Activated CD4-positive, alpha-beta T cell treated with anti-CD3 and anti-CD28 coated beads for 1 hour (primary cell): Measurements from ENCODE around the gene PPP2R5B.
"Not testable (repeated sequence)": the region's sequence is repeated elsewhere in the genome, so short reads cannot be mapped to it uniquely, and the experiment has no call there.

Experiments
- DNase-seq: peaks from one replicate; pipeline ENCODE4 v3.0.0-alpha.2; 2020

The PPP2R5B gene

DNA sequence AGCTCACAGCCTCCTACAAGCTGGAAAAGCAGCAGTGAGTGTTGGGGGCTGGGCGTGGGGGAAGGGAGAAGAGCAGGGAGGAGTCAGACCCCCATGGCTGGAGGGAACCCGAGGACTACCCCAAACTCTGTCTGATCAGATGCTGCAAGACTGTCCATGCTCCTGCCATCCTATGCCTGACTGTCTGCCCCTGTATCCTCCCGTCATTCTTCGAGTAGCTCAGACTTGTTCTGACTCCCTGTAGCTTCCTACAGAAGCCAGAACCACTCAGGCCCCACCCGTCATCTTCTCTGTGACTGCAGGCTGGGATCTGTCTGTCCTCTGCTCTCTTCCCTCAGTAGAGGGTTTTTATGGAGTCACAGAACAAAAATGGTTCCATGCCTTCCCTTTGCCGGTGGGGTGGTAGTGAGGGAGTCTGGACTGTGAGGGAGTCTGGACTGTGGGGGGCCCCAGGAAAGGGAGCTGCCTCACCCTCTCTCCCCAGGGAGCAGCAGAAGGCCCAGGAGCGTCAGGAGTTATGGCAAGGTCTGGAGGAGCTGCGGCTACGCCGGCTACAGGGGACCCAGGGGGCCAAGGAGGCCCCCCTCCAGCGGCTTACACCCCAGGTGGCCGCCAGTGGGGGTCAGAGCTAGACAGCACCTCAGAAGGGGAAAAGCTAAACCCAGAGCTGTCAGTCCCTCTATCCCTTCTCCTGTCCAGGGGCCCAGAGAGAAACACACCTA is 8.9 kb downstream of the PPP2R5B start:
- DNase-seq = no peak

DNA sequence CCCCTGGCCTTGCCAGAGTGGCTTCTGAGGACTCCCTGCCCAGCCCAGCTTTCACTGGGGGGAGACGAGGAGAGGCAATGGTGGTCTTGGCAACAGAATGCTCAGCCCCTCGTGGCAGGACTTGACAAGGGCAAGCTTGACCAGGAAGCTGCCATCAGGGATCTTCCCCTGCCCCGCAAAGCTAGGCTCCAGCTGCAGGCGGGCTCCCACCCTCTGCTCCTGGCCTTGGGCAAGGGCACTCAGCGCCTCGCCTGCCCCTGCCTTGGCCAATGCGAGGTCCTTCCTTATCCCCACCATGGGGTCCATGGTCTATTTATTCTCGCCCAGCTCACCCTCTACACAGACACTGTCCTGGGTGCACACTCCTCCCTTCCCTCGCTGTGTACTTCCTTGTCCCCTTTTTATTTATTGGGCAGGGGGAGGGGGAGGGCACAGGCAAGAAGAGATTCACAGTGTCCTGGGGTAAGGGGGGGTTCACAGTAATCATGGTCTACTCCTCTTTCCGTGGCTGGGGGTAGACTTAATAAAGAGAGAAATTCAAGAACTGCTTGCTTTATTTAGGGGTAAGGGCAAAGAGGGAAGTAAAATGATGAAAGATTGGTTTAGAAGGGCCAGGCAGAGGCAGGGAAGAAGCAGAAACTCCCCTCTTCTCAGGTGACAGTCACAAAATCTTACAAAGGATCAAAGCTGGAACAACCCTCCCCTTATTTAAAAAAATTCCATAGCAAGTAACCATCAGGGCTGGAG is 9.6 kb downstream of the PPP2R5B start:
- DNase-seq = no peak

DNA sequence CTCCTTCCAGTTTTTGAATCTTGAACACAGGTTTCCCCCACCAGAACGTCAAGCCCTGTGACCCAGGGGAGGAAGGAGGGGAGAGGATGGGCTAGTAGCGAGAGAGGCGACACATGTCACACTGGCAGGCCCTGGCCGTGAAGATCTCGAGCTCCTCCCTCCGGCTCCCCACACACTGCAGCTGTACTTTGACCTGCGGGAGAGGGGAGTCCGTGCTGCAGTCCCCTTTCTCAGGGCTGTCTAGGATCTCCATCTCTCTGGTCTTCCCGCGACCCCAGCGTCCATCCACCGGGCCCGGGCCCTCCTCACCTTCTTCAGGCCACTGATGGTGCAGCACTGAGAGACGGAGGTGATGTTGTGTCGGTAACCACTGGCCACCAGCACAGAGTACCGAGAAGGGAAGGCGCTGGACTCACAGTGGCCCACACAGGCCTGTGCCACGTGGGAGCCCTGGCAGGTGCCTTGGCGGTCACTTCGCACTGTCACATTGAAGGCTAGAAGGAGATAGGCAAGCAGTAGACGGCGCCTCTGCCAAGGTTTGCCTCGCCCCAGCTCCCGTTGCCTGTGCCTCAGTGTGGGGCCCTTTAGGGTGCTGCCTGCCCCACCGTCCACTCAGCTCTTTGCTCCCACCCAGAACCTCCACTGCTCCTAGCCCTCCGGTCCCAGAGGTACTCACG is 10.3 kb downstream of the PPP2R5B start:
- no peak for DNase-seq

DNA sequence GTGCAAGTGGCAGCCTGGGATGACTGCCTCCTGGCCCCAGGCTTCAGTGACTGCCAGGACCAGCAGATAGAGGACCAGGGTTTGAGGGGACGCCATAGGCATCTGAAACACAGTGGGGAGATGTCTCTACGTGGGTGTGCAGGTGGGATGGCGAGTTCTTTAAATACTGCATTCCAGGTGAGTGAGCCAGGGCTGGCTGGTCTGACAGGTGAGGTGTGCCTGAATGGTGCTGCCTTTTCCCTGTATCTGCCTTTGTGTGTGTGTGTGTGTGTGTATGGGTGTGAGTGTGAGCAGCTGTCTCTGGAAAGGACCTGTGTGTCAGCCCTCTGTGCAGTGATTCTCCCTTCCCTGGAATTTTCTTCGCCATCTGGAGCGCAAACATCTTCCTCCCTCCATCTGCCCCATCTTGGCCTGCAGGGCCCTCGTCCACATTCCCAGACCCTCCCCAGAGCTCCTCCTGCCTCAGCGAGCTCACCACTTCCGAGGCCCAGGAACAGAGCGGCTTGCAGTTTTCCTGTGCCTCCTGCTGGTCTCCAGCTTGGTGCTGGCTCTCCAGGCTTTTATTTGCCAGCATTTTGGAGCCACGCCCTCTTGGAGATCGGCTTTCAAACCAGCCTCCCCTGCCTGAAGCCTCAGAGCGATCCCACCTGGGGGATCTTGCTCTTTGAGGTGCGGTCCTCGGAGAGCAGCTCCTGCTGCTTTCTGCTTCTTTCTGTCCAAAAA is 11.0 kb downstream of the PPP2R5B start, which contains the start of gene GPHA2:
TSS of gene GPHA2 (minus strand) at position 535 of the 723 bp plus-strand sequence. CDS start at position 102, 433 bp downstream.
- DNase-seq = no peak

DNA sequence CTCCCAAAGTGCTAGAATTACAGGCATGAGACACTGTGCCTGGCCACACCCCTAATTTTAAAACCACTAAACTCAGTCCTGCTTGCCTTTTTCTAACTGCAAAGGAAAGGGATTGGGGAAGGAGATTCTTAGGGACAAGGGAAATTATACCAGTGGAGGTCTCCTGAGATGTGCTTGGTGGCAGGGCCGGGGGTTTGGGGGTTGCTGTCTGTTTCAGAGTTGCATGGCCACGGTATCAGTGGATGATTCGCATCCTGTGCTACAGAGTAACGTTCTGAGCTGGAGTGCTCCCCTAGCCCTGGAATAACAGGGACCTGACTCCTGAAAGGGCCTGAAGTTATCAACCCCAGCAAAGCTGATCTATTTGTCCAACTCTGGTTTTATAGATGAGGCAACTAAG is 12.1 kb downstream of the PPP2R5B start:
- no peak for DNase-seq

DNA sequence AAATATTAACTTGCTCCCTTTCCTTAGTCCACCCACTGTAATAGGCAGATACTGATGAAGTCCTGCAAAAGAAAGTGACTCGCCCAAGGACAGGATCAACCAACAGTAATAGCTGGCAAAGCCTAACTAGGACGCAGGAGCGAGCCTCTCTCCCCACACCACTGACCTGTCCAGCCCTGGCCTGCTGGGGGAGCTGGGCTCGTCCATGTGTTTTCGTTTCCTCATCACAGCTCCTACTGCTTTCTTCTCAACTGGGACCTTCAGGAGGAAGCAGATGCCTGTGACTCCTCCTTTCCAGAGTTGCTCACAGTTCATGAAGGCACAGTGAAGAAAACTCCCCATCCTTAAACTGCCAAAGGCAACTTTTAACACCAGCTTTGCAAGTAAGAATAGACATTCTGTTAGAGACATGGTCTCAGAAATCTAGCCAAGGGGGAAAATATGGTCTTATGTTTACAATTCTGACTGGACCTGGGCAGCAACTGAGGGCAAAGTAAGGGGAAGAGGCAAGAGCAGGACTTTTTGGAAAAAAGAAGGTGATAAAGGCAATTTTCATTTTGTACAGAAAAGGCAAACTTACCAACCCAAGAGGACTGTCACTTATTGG is 22.8 kb downstream of the PPP2R5B start:
- no peak for DNase-seq

DNA sequence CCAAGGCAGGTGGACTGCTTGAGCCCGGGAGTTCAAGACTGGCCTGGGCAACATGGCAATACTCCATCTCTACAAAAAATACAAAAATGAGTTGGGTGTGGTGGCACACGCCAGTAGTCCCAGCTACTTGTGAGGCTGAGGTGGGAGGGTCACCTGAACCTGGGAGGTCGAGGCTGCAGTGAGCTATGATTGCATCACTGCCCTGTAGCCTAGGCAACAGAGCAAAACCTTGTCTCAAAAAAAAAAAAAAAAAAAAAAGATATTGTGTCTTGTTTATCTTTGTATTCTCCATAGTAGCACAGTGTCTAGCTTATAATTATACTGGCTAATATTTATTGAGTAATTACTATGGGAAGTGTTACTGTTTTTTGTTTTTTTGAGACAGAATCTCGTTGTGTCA is 27.0 kb downstream of the PPP2R5B start:
- no peak for DNase-seq

DNA sequence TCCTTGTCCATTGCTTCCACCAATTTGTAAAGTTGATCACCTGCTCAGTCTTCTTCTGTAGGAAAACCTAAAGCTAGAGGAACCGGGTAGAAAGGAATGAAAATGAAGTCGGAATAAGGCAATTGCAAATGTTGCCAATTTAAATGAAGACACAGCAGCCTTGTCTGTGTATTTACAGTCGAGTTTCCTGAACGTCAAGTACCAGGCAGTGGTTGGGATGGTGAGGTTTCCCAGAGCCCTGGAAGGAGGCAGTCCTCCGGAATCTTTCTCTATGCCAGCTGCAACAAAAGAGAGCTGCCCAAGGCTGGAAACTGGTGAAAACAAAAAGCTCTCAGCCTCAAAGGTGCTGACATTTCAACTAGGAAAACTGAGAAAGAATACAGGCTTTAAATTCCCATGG is 29.7 kb downstream of the PPP2R5B start:
- DNase-seq = no peak

DNA sequence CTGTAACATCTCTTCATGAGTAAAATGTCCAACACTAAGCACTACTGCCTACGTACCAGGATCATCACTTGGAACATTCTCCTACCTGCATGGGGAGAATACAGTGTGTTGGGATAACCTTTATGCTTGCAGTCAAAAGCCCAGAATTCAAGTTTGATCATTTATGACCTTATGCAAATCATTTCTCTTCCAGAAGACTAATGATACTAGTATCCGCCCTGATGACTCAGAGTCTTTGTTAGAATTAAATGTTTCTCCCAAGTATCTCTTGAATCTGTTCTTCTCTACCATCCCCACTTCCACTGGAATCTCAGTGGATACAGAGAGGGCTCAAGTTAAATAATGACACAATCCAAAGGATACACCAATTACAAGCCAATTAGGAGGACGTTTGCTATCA is 35.0 kb downstream of the PPP2R5B start:
- no peak for DNase-seq

DNA sequence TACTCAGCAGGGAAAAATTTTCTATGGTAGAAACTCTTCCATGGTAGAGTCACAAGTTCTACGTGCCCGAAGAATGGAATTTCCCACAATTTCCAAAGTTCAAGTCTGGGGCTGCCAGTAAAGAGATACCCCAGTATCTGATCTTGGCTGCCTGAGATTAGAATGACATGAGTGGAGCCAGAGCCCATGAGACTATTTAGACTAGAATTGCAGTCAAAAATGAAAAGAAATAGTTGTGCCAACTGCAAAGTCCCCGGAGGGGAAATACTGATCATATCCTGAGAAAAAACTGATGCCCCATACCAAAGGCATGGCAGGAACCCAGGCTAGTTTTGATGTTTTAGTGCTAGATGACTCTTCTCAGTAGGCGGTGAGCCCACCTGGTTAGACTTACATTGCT is 36.2 kb downstream of the PPP2R5B start:
- no peak for DNase-seq

DNA sequence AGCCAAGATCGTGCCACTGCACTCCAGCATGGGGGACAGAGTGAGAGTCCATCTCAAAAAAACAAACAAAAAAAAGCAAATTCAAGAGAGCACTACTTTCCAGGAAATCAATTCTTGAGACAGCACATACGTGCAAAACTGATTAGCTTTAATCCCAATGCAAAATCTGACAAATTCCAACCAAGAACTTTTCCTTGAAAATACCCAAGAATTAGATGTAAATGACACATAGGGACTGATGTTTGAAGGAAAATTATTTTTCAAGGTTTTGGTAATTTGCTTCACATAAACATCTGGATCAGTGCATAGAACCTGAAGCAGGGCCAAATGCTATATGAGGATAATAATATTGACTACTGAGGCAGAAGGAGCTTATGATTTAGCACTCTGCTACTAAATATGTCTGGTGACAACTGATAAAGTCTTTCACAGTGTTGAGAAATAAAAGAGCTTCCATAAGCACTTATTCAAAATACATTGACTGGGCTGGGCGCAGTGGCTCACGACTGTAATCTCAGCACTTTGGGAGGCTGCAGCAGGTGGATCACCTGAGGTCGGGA is 38.7 kb downstream of the PPP2R5B start:
- DNase-seq = no peak

DNA sequence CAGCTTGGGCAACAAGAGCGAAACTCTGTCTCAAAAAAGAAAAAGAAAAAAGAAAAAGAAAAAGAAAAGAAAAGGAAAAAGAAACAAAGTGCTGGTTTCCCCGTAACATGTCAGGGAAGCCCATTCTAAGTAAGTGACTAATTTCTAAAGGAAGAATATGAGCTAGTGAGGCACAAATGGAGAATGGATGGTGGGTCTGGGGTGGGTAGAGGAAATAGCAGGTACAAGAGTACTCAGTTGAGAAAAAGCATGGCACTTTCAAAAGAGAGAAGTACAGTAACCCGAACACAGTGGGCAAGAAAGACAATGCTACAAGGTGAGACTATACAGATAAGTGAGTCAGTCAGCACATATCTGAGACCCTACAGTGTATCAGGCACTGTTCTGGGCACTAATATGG is 42.9 kb downstream of the PPP2R5B start:
- no peak for DNase-seq

DNA sequence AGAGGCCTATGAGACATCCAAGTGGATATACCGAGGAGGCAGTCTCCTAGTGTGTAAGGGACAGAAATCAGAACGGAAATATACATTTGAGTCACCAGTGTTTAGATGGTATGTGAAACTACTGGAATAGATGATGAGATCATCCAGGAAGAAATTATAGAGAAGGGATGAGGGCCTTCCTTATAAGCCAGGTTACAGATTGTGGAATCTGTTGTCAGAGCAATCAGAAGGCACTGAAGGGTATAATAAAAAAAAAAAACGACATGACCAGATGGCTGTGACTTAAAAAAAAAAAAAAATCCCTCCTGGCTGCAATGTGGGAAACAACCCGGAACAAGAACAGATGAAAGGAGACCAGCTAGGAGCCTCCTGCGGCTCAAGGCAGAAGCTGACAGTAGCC is 44.7 kb downstream of the PPP2R5B start:
- DNase-seq = no peak

DNA sequence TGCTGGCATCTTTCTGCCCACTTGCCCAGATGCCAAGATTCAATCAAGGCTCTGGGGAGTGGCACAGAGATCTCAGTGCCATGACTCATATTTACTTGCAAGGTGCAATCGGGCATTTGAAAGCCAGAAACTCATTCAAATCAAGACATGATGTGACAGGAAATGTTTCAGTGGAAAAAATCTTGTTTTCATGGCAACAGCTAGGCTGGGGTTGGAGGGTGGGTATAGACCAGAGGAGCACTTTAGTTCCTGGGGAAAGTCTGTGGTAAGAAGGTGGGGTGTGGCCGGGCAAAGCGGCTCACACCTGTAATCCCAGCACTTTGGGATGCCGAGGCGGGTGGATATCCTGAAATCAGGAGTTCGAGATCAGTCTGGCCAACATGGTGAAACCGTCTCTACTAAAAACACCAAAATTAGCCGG is 46.3 kb downstream of the PPP2R5B start:
- DNase-seq = no peak

DNA sequence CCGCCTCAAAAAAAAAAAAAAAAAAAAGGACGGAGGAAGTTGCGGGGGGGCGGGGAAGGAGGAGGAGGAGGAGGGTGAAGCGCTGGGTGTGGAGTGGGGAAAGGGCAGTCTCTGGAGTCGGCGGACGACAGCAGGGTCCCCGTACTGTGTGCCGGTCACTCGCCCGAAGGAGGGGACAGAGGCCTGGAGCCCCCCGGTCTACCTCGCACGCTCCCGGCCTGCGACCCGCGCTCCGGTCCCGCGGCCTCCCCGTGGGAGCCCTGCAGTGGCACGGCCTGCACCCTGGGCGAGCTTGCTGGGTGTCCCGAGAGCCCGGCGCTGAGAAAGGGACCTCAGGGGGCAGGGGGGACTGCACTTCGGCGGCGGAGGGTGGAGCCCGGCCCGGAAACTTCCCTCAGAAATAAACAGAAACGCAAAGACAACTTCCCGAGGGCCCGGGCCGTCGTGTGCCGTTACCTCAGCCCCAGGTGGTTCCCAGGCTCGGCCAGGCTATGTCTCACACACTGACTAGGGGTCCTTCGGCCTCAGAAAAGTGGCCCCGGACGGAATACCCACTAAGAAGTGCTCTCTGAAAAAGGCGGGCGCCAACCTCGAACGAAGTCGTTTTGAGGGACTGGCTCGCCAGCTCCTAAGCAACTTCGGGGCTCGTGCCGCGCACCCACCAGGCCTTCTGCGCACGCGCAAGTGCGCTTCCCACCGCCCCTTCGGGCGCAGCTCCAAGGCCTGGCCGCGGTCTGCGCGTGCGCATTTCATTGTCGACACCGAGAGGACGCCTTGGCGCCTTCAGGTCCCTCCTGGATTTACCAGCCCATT is 47.1 kb downstream of the PPP2R5B start, which contains the start of gene MAJIN:
TSS of gene MAJIN (minus strand) at position 688 of the 813 bp plus-strand sequence. CDS start 12,703 bp downstream, outside the sequence.
- peak; percentile 88 for DNase-seq

DNA sequence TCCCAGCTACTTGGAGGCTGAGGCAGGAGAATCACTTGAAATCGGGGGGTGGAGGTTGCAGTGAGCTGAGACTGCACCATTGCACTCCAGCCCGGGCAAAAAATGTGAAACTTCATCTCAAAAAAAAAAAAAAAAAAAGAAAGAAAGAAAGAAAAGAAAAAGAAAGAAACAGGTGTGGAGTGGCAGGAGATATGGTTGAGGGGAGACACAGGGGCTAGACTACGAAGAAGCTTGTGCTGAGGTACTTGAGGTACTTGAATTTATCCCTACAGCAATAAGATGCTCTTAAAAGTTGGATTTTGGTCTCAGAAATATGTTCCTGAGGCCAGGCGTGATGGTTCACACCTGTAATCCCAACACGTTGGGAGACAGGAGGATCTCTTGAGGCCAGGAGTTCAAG is 49.6 kb downstream of the PPP2R5B start:
- no peak for DNase-seq

DNA sequence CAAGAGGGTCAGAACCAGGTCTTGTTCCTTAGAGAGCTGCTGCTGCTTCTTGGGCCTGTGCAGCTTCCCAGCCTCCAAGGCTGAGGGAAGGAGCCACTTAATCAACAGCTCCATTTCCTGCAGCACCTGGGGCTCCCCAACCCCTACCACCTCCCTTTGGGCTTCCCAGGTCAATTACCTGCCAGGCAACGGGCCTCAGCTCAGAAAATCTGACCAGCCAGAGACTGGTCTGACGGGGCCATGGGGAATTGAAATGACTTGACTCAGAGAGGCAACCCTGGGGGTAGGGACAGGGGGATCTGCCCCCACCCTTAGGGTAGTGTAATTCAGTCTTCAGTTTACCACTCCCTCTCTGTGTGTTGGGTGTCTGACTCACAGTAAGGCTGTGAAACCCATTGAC is 52.2 kb downstream of the PPP2R5B start:
- no peak for DNase-seq

DNA sequence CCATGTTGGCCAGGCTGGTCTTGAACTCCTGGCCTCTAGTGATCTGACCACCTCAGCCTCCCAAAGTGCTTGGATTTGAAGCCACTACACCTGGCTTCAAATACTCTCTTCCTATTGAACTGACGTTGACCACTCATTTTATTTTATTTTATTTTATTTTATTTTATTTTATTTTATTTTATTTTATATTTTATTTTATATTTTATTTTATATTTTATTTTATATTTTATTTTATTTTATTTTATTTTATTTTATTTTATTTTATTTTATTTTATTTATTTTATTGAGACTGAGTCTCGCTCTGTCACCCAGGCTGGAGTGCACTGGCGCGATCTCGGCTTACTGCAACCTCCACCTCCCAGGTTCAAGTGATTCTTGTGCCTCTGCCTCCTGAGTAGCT is 58.9 kb downstream of the PPP2R5B start:
- not testable (repeated sequence) for DNase-seq
